Endothelial cell of umbilical vein (primary cell): Measurements from ENCODE around the gene NDUFAF7. TPM values are rescaled to one million over a fixed set of nuclear protein-coding genes. Genes with fewer than 3 reads are reported as not detected.
"Not testable (repeated sequence)": the region's sequence is repeated elsewhere in the genome, so short reads cannot be mapped to it uniquely, and the experiment has no call there.

Source experiments
- BruUV-seq: library from RNA; stranded (reverse); fragments of 400-500 nt; replicated peaks from 2 replicates; lab custom pipeline; 2021; lab: Mats Ljungman, UMichigan
- CTCF ChIA-PET: fragments of 300-600, 350-600 bp; sonication (Branson Sonifier 250); formaldehyde crosslinking; loops from one replicate; lab custom pipeline; 2021; ENCODE audit warnings: antibody characterized with exemption, inconsistent platforms; lab: Charles Lee
- POLR2A ChIA-PET: fragments of 300-600, 350-600 bp; sonication (Branson Sonifier 250); formaldehyde crosslinking; loops from one replicate; lab custom pipeline; 2021; ENCODE audit warnings: antibody characterized with exemption, inconsistent platforms; lab: Charles Lee
- DNase-seq: peaks from one replicate; pipeline ENCODE4 v3.0.0-alpha.2; 2011; ENCODE audit warnings: low read depth, low spot score
- FAIRE-seq: peaks from 2 replicates; lab custom pipeline; 2011; peaks lifted over from hg19 to GRCh38; lab: Jason Lieb, UNC
- H2AFZ ChIP-seq: 2 replicates; pipeline ENCODE4 v1.6.0; 2012; ENCODE audit warnings: low read depth, low read length, control low read depth, inconsistent platforms
- H3K27ac ChIP-seq: 2 replicates; pipeline ENCODE4 v1.5.1; 2011; ENCODE audit warnings: low read depth, mild to moderate bottlenecking, control low read depth, low read length, moderate library complexity; ENCODE audit not compliant: insufficient read depth
- H3K27me3 ChIP-seq, 2 experiments: 2 replicates each; pipeline versions ENCODE4 v1.6.0 to v1.6.1; 2011; ENCODE audit warnings: low read length in 2 of 2, mixed read lengths in 1 of 2; ENCODE audit not compliant: control insufficient read depth in 2 of 2, insufficient read depth in 2 of 2
- H3K36me3 ChIP-seq, 2 experiments: 2 replicates in 1 of 2; 3 replicates in 1 of 2; pipeline ENCODE4 v1.5.1; 2011; ENCODE audit warnings: low read length in 2 of 2, mild to moderate bottlenecking in 1 of 2, moderate library complexity in 1 of 2; ENCODE audit not compliant: control insufficient read depth in 2 of 2, insufficient read depth in 2 of 2; ENCODE audit errors: extremely low read depth in 1 of 2
- H3K4me1 ChIP-seq: 3 replicates; pipeline ENCODE4 v1.5.1; 2011; ENCODE audit warnings: mild to moderate bottlenecking, low read length; ENCODE audit not compliant: control insufficient read depth, insufficient read depth; ENCODE audit errors: extremely low read depth
- H3K4me2 ChIP-seq: 2 replicates; pipeline ENCODE4 v1.6.1; 2011; ENCODE audit warnings: low read length, control low read depth, mixed read lengths; ENCODE audit not compliant: insufficient read depth
- H3K4me3 ChIP-seq, 3 experiments: fragments of 200-600 bp in 1 of 3; sonication (generic), shearing (Covaris generic) in 1 of 3; replicated peaks in 1 of 3; 2 replicates each; pipeline ENCODE4 v1.5.1; 2011 to 2016; ENCODE audit warnings: control low read depth in 3 of 3, low read length in 3 of 3, mild to moderate bottlenecking in 2 of 3, inconsistent platforms in 1 of 3, low read depth in 1 of 3, moderate library complexity in 1 of 3; ENCODE audit not compliant: insufficient read depth in 1 of 3
- H3K79me2 ChIP-seq: 2 replicates; pipeline ENCODE4 v1.6.0; 2012; ENCODE audit warnings: low read length, inconsistent platforms; ENCODE audit not compliant: control insufficient read depth, insufficient read depth
- H3K9ac ChIP-seq: replicated peaks from 2 replicates; pipeline ENCODE3; 2011; ENCODE audit warnings: low read length, control low read depth; ENCODE audit not compliant: insufficient read depth; ENCODE audit errors: extremely low read depth
- H3K9me1 ChIP-seq: replicated peaks from 3 replicates; pipeline ENCODE4 v1.6.0; 2011; ENCODE audit warnings: mild to moderate bottlenecking, low read length; ENCODE audit not compliant: control insufficient read depth, insufficient read depth; ENCODE audit errors: extremely low read depth
- H3K9me3 ChIP-seq: replicated peaks from 2 replicates; pipeline ENCODE4 v1.5.1; 2012; ENCODE audit warnings: low read length, inconsistent platforms; ENCODE audit not compliant: control insufficient read depth, insufficient read depth
- H4K20me1 ChIP-seq: replicated peaks from 2 replicates; pipeline ENCODE3; 2011; ENCODE audit warnings: mild to moderate bottlenecking, low read length; ENCODE audit not compliant: control insufficient read depth, insufficient read depth; ENCODE audit errors: extremely low read depth
- CTCF ChIP-seq, 2 donors: IDR thresholded peaks; 1 replicate in 1 of 2; 2 replicates in 1 of 2; pipeline ENCODE4 v1.5.1; 2011; ENCODE audit warnings: low read length in 2 of 2, mild to moderate bottlenecking in 2 of 2, moderate library complexity in 2 of 2, control low read depth in 1 of 2, inconsistent platforms in 1 of 2, low read depth in 1 of 2; ENCODE audit not compliant: insufficient read depth in 1 of 2; ENCODE audit errors: extremely low read depth in 1 of 2
- EZH2 ChIP-seq: IDR thresholded peaks from 2 replicates; pipeline ENCODE4 v1.6.1; 2012; ENCODE audit warnings: borderline replicate concordance, low read depth, mild to moderate bottlenecking, moderate library complexity, low read length, inconsistent platforms; ENCODE audit not compliant: severe bottlenecking
- FOS ChIP-seq: IDR thresholded peaks from 2 replicates; pipeline ENCODE4 v1.6.1; 2011; ENCODE audit warnings: mild to moderate bottlenecking, low read length, moderate library complexity, borderline replicate concordance; ENCODE audit not compliant: insufficient read depth
- GATA2 ChIP-seq: IDR thresholded peaks from 2 replicates; pipeline ENCODE4 v1.7.0; 2011; ENCODE audit warnings: low read depth, mild to moderate bottlenecking, moderate library complexity, mixed read lengths, low read length; ENCODE audit not compliant: insufficient read length, insufficient read depth
- JUN ChIP-seq: IDR thresholded peaks from 2 replicates; pipeline ENCODE4 v1.6.1; 2011; ENCODE audit warnings: borderline replicate concordance, low read depth; ENCODE audit not compliant: insufficient read length, insufficient read depth
- MAX ChIP-seq: IDR thresholded peaks from 2 replicates; pipeline ENCODE4 v1.6.1; 2011; ENCODE audit not compliant: insufficient read depth, insufficient read length
- MYC ChIP-seq: IDR thresholded peaks from one replicate; pipeline ENCODE4 v1.6.1; 2011; ENCODE audit warnings: mild to moderate bottlenecking, low read depth, low read length
- POLR2A ChIP-seq: IDR thresholded peaks from 2 replicates; pipeline ENCODE4 v1.6.1; 2012; ENCODE audit warnings: low read depth, mild to moderate bottlenecking, control low read depth, low read length
- POLR2AphosphoS5 ChIP-seq: IDR thresholded peaks from 2 replicates; pipeline ENCODE4 v1.6.1; 2012; ENCODE audit warnings: low read depth, mild to moderate bottlenecking, control low read depth, low read length, moderate library complexity; ENCODE audit not compliant: insufficient read depth
- dilution Hi-C: fragments of 300-500 bp; cut with MboI; formaldehyde crosslinking; loops from one replicate; pipeline ENCODE4 v1.15.0; 2019; ENCODE audit warnings: low sequenced_read_pairs; ENCODE audit not compliant: extremely low pct_ligation_motif_present
- intact Hi-C: fragments of 100-400 bp; cut with micrococcal nuclease; formaldehyde crosslinking; loops from one replicate; pipeline ENCODE4 v1.10.0; 2022
- polyA plus RNA-seq, 4 experiments: library from polyadenylated mRNA; depleted of rRNA in 3 of 4; stranded (reverse) in 3 of 4; unstranded in 1 of 4; fragments of >200 nt; gene quantifications; 2 replicates each; pipeline versions ENCODE4 v1.2.1 to v1.2.3, GENCODE V29; 2011 to 2012; ENCODE audit warnings: missing spikeins in 1 of 4
- total RNA-seq: library from RNA; stranded (reverse); gene quantifications from 2 replicates; pipeline ENCODE4 v1.2.3, GENCODE V29; 2021

The NDUFAF7 gene
- total and polyA plus RNA-seq, 2 donors (not counting 3 experiments of a cell fraction or from before 2014, with no cell fraction given): 11.6 to 23.4 TPM

- BruUV-seq: no TSS peak
- CTCF ChIA-PET: no interaction called here
- Histone ChIP-seq H3K9me1 (no peaks in the 10 kb centered on the region), H3K4me1 (no peaks in the 10 kb centered on the region), H2AFZ (no peak overlapping the region), H3K4me2 (no peak overlapping the region), H4K20me1 (no peaks in the 10 kb centered on the region), H3K27ac (no peak overlapping the region), H3K36me3 (peaks cover 3 to 19% of the 10 kb centered on the region in 2 experiments), H3K79me2 (peaks cover 24% of the 10 kb centered on the region), H3K9ac (no peak overlapping the region), H3K4me3 (no peak overlapping the region), H3K27me3 (no peaks in the 10 kb centered on the region), H3K9me3 (no peaks in the 10 kb centered on the region)
- intact Hi-C loops: no loop called here
- FAIRE-seq (no peak), DNase-seq (no peak)
- POLR2A ChIA-PET: no interaction called here
- no peak for TF ChIP-seq POLR2A
- TF ChIP-seq POLR2AphosphoS5: no peak
- TF ChIP-seq EZH2: no peak
- TF ChIP-seq MYC: no peak
- TF ChIP-seq GATA2: no peak
- no peak for TF ChIP-seq JUN
- TF ChIP-seq CTCF (IDR thresholded peaks at IDR 0.05; ENCODE audit: extremely low read depth in 1 of 2, insufficient read depth in 1 of 2, low read depth in 1 of 2, low read length in 2 of 2): no peak
- TF ChIP-seq MAX: no peak
- TF ChIP-seq FOS: no peak
- dilution Hi-C loops: no loop called here
These were observed 60.2 kb downstream of the NDUFAF7 start for GRCh38 chr2:37291680-37292079.

- BruUV-seq: not testable (repeated sequence)
These were observed 63.4 kb downstream of the NDUFAF7 start for GRCh38 chr2:37294858-37295257.

More at GRCh38 chr2:37294858-37295257, 63.4 kb downstream of the NDUFAF7 start:
- H3K36me3 ChIP-seq, H3K4me3 ChIP-seq, H3K27ac ChIP-seq, POLR2A ChIA-PET, dilution Hi-C loops, DNase-seq, H3K9me3 ChIP-seq, H4K20me1 ChIP-seq, H3K9me1 ChIP-seq, FAIRE-seq, H2AFZ ChIP-seq, H3K4me1 ChIP-seq, CTCF ChIA-PET, H3K9ac ChIP-seq, H3K27me3 ChIP-seq, intact Hi-C loops, H3K4me2 ChIP-seq: not testable (repeated sequence)
- H3K79me2 ChIP-seq: peaks cover 50% of the 10 kb centered on the region
